Neural crest cell (in vitro differentiated cells): ENCODE data around the gene G0S2. TPM values are rescaled to one million over a fixed set of nuclear protein-coding genes. Genes with fewer than 3 reads are reported as not detected.

Experiments
- DNase-seq: peaks from one replicate; pipeline ENCODE4 v3.0.0; 2021; ENCODE audit warnings: low read depth, mixed read lengths, low spot score
- H3K27ac Mint-ChIP-seq: one replicate; pipeline ENCODE4 v1.8.0; 2021; ENCODE audit warnings: mild to moderate bottlenecking, mixed read lengths; ENCODE audit not compliant: unreplicated experiment
- H3K27me3 Mint-ChIP-seq: 2 replicates; pipeline ENCODE4 v1.8.0; 2021; ENCODE audit warnings: low read depth, mild to moderate bottlenecking, mixed read lengths
- H3K36me3 Mint-ChIP-seq: 2 replicates; pipeline ENCODE4 v1.8.0; 2021; ENCODE audit warnings: low read depth, mild to moderate bottlenecking, mixed read lengths
- H3K4me1 Mint-ChIP-seq: 2 replicates; pipeline ENCODE4 v1.8.0; 2021; ENCODE audit warnings: mixed read lengths
- H3K4me3 Mint-ChIP-seq: one replicate; pipeline ENCODE4 v1.8.0; 2021; ENCODE audit warnings: mild to moderate bottlenecking, mixed read lengths
- H3K9me3 Mint-ChIP-seq: 2 replicates; pipeline ENCODE4 v1.8.0; 2021; ENCODE audit warnings: mixed read lengths
- CTCF ChIP-seq: fragments of 200-600 bp; sonication (generic); conservative IDR thresholded peaks from 2 replicates; pipeline ENCODE4 v1.5.0; 2021; ENCODE audit warnings: antibody characterized with exemption, mild to moderate bottlenecking
- total RNA-seq: library from RNA; stranded (reverse); gene quantifications from 2 replicates; pipeline ENCODE4 v1.2.1, GENCODE V29; 2021

G0S2 gene
- total RNA-seq, 1 donor from 2014 or later: 0.37 TPM

- DNase-seq: no peak
- Mint-ChIP-seq H3K4me1 (no peaks in the 10 kb centered on the region), H3K9me3 (no peaks in the 10 kb centered on the region), H3K36me3 (no peaks in the 10 kb centered on the region), H3K4me3 (no peak overlapping the region), H3K27me3 (peaks cover 28% of the 10 kb centered on the region), H3K27ac (no peak overlapping the region)
- TF ChIP-seq CTCF: no peak
Measured at GRCh38 chr1:209710847-209711246, 35.6 kb downstream of the G0S2 start.

- Mint-ChIP-seq H3K27me3 (peaks cover 30% of the 10 kb centered on the region), H3K9me3 (no peaks in the 10 kb centered on the region), H3K36me3 (no peaks in the 10 kb centered on the region), H3K4me3 (no peak overlapping the region), H3K27ac (no peak overlapping the region), H3K4me1 (no peaks in the 10 kb centered on the region)
- TF ChIP-seq CTCF: no peak
- no peak for DNase-seq
Measured at GRCh38 chr1:209714338-209714737, 39.1 kb downstream of the G0S2 start.

- no peak overlapping the region for H3K27ac Mint-ChIP-seq
- H3K4me3 Mint-ChIP-seq: no peak overlapping the region
- H3K27me3 Mint-ChIP-seq: peaks cover 25% of the 10 kb centered on the region
- no peak for DNase-seq
- no peaks in the 10 kb centered on the region for H3K36me3 Mint-ChIP-seq
- TF ChIP-seq CTCF: no peak
- H3K4me1 Mint-ChIP-seq: no peaks in the 10 kb centered on the region
- H3K9me3 Mint-ChIP-seq: no peaks in the 10 kb centered on the region
Measured at GRCh38 chr1:209715314-209715713, 40.1 kb downstream of the G0S2 start.

GRCh38 chr1:209717818-209718217 is 42.6 kb downstream of the G0S2 start:
- Mint-ChIP-seq H3K27ac (no peak overlapping the region), H3K27me3 (peaks cover 20% of the 10 kb centered on the region), H3K36me3 (no peaks in the 10 kb centered on the region), H3K4me3 (no peak overlapping the region), H3K4me1 (no peaks in the 10 kb centered on the region), H3K9me3 (no peaks in the 10 kb centered on the region)
- no peak for DNase-seq
- no peak for TF ChIP-seq CTCF

- Mint-ChIP-seq H3K4me1 (no peaks in the 10 kb centered on the region), H3K4me3 (no peak overlapping the region), H3K27ac (no peak overlapping the region), H3K27me3 (peaks cover 20% of the 10 kb centered on the region), H3K9me3 (no peaks in the 10 kb centered on the region), H3K36me3 (no peaks in the 10 kb centered on the region)
- no peak for TF ChIP-seq CTCF
- DNase-seq: no peak
Measured at GRCh38 chr1:209720326-209720725, 45.1 kb downstream of the G0S2 start.

GRCh38 chr1:209720826-209721225 is 45.6 kb downstream of the G0S2 start:
- no peak for TF ChIP-seq CTCF

More at GRCh38 chr1:209720826-209721225, 45.6 kb downstream of the G0S2 start:
- H3K4me1 Mint-ChIP-seq: no peaks in the 10 kb centered on the region
- H3K4me3 Mint-ChIP-seq: no peak overlapping the region
- DNase-seq: no peak
- no peaks in the 10 kb centered on the region for H3K9me3 Mint-ChIP-seq
- no peaks in the 10 kb centered on the region for H3K36me3 Mint-ChIP-seq
- peaks cover 20% of the 10 kb centered on the region for H3K27me3 Mint-ChIP-seq
- H3K27ac Mint-ChIP-seq: no peak overlapping the region
